PC-9 (cell line): ENCODE results near the gene MTCL3.

Experiments
- CTCF ChIP-seq: fragments of 200-600 bp; sonication (generic); conservative IDR thresholded peaks from 2 replicates; pipeline ENCODE4 v1.6.1; 2017; ENCODE audit warnings: mixed run types, antibody characterized with exemption, mild to moderate bottlenecking, moderate library complexity
- EZH2 ChIP-seq: fragments of 200-600 bp; sonication (generic); IDR thresholded peaks from 2 replicates; pipeline ENCODE4 v1.8.0; 2017; ENCODE audit warnings: antibody characterized with exemption, low read depth

- TF ChIP-seq CTCF (no peak), EZH2 (no peak)
Observed at GRCh38 chr6:127519469-127519785, 292 bp upstream of the MTCL3 start.
